Measurements from ENCODE around the gene MYH10.

The MYH10 gene

DNA sequence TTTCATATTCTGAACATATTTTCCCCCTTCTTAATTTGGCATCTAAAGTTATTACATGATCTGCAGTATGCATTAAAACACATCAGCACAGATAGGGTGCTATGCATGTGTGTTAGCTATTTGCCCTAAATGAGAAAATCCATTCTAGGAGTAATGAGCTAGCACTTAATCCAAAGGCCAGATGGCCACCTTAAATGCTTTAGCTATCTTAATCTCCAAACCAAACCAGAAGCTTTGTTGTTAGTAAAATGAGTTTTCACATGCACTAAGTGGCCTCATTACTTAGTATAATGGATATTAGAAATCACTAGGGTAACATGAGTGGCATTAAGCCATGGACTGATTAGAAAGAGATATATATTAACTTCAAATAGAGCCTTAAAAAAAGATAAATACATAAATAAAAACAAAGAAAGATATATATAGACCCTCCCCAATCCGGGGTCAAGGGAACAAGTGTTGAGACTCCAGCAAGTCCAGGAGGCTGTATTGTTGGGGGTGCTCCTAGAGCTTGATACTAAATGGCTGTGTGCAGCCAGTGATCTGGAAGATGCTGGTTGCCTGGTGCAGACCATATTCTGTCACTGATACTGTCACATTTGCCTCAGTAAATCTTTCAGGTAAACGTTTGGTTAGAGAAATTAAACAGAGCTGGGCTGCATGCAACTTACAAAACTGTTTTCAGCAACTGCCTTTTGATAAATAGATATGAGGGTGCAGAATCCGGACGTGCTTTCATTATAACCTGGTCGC, 67.3 kb downstream of the MYH10 start:
- peak; percentile 26; the same call in 2 of the 3 replicates for ATAC-seq
- TF ChIP-seq, protein P1, sequence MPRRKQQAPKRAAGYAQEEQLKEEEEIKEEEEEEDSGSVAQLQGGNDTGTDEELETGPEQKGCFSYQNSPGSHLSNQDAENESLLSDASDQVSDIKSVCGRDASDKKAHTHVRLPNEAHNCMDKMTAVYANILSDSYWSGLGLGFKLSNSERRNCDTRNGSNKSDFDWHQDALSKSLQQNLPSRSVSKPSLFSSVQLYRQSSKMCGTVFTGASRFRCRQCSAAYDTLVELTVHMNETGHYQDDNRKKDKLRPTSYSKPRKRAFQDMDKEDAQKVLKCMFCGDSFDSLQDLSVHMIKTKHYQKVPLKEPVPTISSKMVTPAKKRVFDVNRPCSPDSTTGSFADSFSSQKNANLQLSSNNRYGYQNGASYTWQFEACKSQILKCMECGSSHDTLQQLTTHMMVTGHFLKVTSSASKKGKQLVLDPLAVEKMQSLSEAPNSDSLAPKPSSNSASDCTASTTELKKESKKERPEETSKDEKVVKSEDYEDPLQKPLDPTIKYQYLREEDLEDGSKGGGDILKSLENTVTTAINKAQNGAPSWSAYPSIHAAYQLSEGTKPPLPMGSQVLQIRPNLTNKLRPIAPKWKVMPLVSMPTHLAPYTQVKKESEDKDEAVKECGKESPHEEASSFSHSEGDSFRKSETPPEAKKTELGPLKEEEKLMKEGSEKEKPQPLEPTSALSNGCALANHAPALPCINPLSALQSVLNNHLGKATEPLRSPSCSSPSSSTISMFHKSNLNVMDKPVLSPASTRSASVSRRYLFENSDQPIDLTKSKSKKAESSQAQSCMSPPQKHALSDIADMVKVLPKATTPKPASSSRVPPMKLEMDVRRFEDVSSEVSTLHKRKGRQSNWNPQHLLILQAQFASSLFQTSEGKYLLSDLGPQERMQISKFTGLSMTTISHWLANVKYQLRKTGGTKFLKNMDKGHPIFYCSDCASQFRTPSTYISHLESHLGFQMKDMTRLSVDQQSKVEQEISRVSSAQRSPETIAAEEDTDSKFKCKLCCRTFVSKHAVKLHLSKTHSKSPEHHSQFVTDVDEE (CRISPR knock-in tag; IDR thresholded peaks at IDR 0.05) = peak; percentile 51; the same call in 1 of the 2 replicates
- peak; percentile 56 for TF ChIP-seq ISL1 (CRISPR knock-in tag; IDR thresholded peaks at IDR 0.05)
- no peak for TF ChIP-seq RARB (CRISPR knock-in tag; IDR thresholded peaks at IDR 0.05)
- TF ChIP-seq TCF4 (CRISPR knock-in tag; IDR thresholded peaks at IDR 0.05; ENCODE audit: borderline replicate concordance) = peak; percentile 90
- no peak for TF ChIP-seq ZNF565 (CRISPR knock-in tag; conservative IDR thresholded peaks at IDR 0.05; ENCODE audit: low read depth)

DNA sequence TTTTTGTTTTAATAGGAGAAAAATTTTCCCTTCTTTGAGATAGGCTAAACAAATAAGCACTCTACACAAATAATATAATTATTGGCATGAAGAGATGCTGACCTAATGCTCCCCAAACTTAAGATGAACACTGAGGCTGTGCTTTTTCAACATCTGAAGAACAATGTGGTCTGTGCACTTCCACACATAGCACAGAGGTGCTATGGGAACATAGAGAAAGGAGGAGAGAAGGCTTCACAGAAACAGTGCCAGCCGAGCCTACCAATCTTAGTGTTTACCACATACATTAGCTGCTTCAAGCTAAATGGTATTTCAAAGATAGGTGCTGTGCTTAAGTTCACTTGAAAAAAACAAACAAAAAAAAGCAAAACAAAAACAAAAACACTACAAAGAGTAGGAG, 72.4 kb downstream of the MYH10 start:
- TF ChIP-seq ESRRG (CRISPR knock-in tag; IDR thresholded peaks at IDR 0.05) (no peak), ISL1 (CRISPR knock-in tag; IDR thresholded peaks at IDR 0.05) (no peak), BACH2 (CRISPR knock-in tag; IDR thresholded peaks at IDR 0.05; ENCODE audit: borderline replicate concordance) (no peak), ZFP3 (CRISPR knock-in tag; IDR thresholded peaks at IDR 0.05) (no peak), RARB (CRISPR knock-in tag; IDR thresholded peaks at IDR 0.05) (no peak), ARNTL (CRISPR knock-in tag; IDR thresholded peaks at IDR 0.05; ENCODE audit: borderline replicate concordance, low read depth) (no peak), TOX (CRISPR knock-in tag; IDR thresholded peaks at IDR 0.05; ENCODE audit: borderline replicate concordance) (no peak), SNAI2 (CRISPR knock-in tag; IDR thresholded peaks at IDR 0.05) (no peak), ZC3H10 (CRISPR knock-in tag; IDR thresholded peaks at IDR 0.05) (no peak), PPARA (CRISPR knock-in tag; IDR thresholded peaks at IDR 0.05; ENCODE audit: borderline replicate concordance) (no peak), ZFP30 (CRISPR knock-in tag; IDR thresholded peaks at IDR 0.05) (no peak)
- TF ChIP-seq, protein P1 (CRISPR knock-in tag; IDR thresholded peaks at IDR 0.05) = no peak
- TF ChIP-seq, protein P2, sequence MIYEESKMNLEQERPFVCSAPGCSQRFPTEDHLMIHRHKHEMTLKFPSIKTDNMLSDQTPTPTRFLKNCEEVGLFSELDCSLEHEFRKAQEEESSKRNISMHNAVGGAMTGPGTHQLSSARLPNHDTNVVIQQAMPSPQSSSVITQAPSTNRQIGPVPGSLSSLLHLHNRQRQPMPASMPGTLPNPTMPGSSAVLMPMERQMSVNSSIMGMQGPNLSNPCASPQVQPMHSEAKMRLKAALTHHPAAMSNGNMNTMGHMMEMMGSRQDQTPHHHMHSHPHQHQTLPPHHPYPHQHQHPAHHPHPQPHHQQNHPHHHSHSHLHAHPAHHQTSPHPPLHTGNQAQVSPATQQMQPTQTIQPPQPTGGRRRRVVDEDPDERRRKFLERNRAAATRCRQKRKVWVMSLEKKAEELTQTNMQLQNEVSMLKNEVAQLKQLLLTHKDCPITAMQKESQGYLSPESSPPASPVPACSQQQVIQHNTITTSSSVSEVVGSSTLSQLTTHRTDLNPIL (CRISPR knock-in tag; IDR thresholded peaks at IDR 0.05; ENCODE audit: low read depth) = no peak
- no peak for ATAC-seq

DNA sequence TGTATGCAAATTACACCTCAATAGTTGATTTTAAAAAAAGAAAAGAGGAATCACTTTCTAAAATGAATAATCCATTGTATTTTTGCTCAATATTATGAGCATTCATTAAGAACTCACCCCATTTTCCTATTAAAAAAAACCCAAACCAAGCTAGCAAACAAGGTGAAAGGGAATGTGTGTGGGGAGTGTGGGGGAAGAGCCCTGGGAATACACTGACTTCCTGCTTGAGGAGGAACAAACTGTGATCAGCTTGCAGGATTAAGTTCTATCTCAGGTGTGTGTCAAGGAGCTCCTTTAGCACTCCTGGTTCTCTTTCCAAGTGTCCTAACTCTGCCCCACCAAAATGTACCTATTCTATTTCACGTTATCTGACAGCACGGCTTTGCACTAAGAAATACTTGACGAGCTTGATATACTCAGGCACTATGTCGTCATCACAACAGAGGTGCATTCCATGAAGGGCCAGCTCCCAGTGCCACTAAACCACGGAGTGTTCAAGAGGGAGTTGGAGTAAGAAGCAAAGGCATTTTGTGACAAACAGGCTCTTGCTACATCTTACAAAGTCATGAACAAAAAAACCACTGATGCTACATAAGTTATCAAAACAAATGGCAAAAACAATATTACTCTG, 73.2 kb downstream of the MYH10 start:
- no peak for ATAC-seq
- TF ChIP-seq ZNF8 (CRISPR knock-in tag; IDR thresholded peaks at IDR 0.05) = no peak
- no peak for TF ChIP-seq BACH2 (CRISPR knock-in tag; IDR thresholded peaks at IDR 0.05; ENCODE audit: borderline replicate concordance)
- no peak for TF ChIP-seq PPARA (CRISPR knock-in tag; IDR thresholded peaks at IDR 0.05; ENCODE audit: borderline replicate concordance)
- TF ChIP-seq, protein P2 (CRISPR knock-in tag; IDR thresholded peaks at IDR 0.05; ENCODE audit: low read depth) = no peak
- TF ChIP-seq ZFP30 (CRISPR knock-in tag; IDR thresholded peaks at IDR 0.05) = no peak
- TF ChIP-seq, protein P1 (CRISPR knock-in tag; IDR thresholded peaks at IDR 0.05) = no peak
